ENCODE results near the gene ATG4A.

ATG4A gene

GRCh38 chrX:108091264-108091877, at the start of gene ATG4A, which contains the start of gene PSMD10:
ATG4A (plus strand) TSS chrX:108091778; CDS start chrX:108091827, 49 bp downstream.
PSMD10 (minus strand) TSS chrX:108091542; CDS start chrX:108091520, 22 bp downstream.
- DNase-seq (ENCODE audit: low spot score in 2 of 2) (peak; percentile 60 to 87), ATAC-seq (peak; percentile 98)
- Mint-ChIP-seq H3K36me3 (peaks cover 18% of the 10 kb centered on the region), H3K4me1 (peaks cover 7% of the 10 kb centered on the region), H3K9me3 (no peaks in the 10 kb centered on the region), H3K27ac (no peak within 1 kb of the TSS), H3K4me3 (no peak within 1 kb of the TSS)

GRCh38 chrX:108044554-108045256, 46.9 kb upstream of the ATG4A start, which contains the start of gene VSIG1:
VSIG1 (plus strand) TSS chrX:108045065; CDS start chrX:108045131, 66 bp downstream.
- no peak for ATAC-seq
- DNase-seq (ENCODE audit: low spot score in 2 of 2) = no peak
- Mint-ChIP-seq H3K27ac (no peak within 1 kb of the TSS), H3K9me3 (no peaks in the 10 kb centered on the region), H3K36me3 (no peaks in the 10 kb centered on the region), H3K4me3 (no peak within 1 kb of the TSS), H3K4me1 (peaks cover 4% of the 10 kb centered on the region)

GRCh38 chrX:108049649-108050048, 41.9 kb upstream of the ATG4A start:
- H3K4me3 Mint-ChIP-seq = no peak overlapping the region
- no peaks in the 10 kb centered on the region for H3K36me3 Mint-ChIP-seq
- H3K4me1 Mint-ChIP-seq = no peaks in the 10 kb centered on the region
- H3K27ac Mint-ChIP-seq = no peak overlapping the region
- no peak for DNase-seq (ENCODE audit: low spot score in 2 of 2)
- ATAC-seq = no peak
- no peaks in the 10 kb centered on the region for H3K9me3 Mint-ChIP-seq

GRCh38 chrX:108053218-108053617, 38.4 kb upstream of the ATG4A start:
- Mint-ChIP-seq H3K4me1 (no peaks in the 10 kb centered on the region), H3K9me3 (no peaks in the 10 kb centered on the region), H3K27ac (no peak overlapping the region), H3K4me3 (no peak overlapping the region), H3K36me3 (no peaks in the 10 kb centered on the region)
- DNase-seq (ENCODE audit: low spot score in 2 of 2) (no peak), ATAC-seq (no peak)

- no peaks in the 10 kb centered on the region for H3K9me3 Mint-ChIP-seq
- no peaks in the 10 kb centered on the region for H3K4me1 Mint-ChIP-seq
- no peak overlapping the region for H3K4me3 Mint-ChIP-seq
- ATAC-seq = no peak
- no peak for DNase-seq (ENCODE audit: low spot score in 2 of 2)
- H3K36me3 Mint-ChIP-seq = no peaks in the 10 kb centered on the region
- no peak overlapping the region for H3K27ac Mint-ChIP-seq
Observed at GRCh38 chrX:108055546-108055945, 36.0 kb upstream of the ATG4A start.

- Mint-ChIP-seq H3K4me3 (no peak overlapping the region), H3K36me3 (no peaks in the 10 kb centered on the region), H3K9me3 (no peaks in the 10 kb centered on the region), H3K4me1 (no peaks in the 10 kb centered on the region), H3K27ac (no peak overlapping the region)
- no peak for DNase-seq (ENCODE audit: low spot score in 2 of 2)
- no peak for ATAC-seq
Observed at GRCh38 chrX:108059801-108060200, 31.8 kb upstream of the ATG4A start.

- H3K4me3 Mint-ChIP-seq = no peak overlapping the region
- H3K4me1 Mint-ChIP-seq = no peaks in the 10 kb centered on the region
- no peak for ATAC-seq
- peak overlapping the region; percentile 32 for H3K27ac Mint-ChIP-seq
- DNase-seq (ENCODE audit: low spot score in 2 of 2) = no peak
- no peaks in the 10 kb centered on the region for H3K36me3 Mint-ChIP-seq
- no peaks in the 10 kb centered on the region for H3K9me3 Mint-ChIP-seq
Observed at GRCh38 chrX:108064001-108064400, 27.6 kb upstream of the ATG4A start.

- Mint-ChIP-seq H3K4me3 (no peak overlapping the region), H3K4me1 (no peaks in the 10 kb centered on the region), H3K9me3 (no peaks in the 10 kb centered on the region), H3K36me3 (no peaks in the 10 kb centered on the region), H3K27ac (no peak overlapping the region)
- ATAC-seq = no peak
- no peak for DNase-seq (ENCODE audit: low spot score in 2 of 2)
Observed at GRCh38 chrX:108064613-108065012, 27.0 kb upstream of the ATG4A start.

GRCh38 chrX:108068121-108068520, 23.5 kb upstream of the ATG4A start:
- ATAC-seq = no peak
- no peaks in the 10 kb centered on the region for H3K9me3 Mint-ChIP-seq
- DNase-seq (ENCODE audit: low spot score in 2 of 2) = no peak
- H3K4me3 Mint-ChIP-seq = no peak overlapping the region
- H3K36me3 Mint-ChIP-seq = no peaks in the 10 kb centered on the region
- peak overlapping the region; percentile 37 for H3K27ac Mint-ChIP-seq
- peaks cover 5% of the 10 kb centered on the region for H3K4me1 Mint-ChIP-seq

- Mint-ChIP-seq H3K4me3 (no peak overlapping the region), H3K9me3 (no peaks in the 10 kb centered on the region), H3K27ac (no peak overlapping the region), H3K4me1 (peaks cover 5% of the 10 kb centered on the region), H3K36me3 (no peaks in the 10 kb centered on the region)
- DNase-seq (ENCODE audit: low spot score in 2 of 2) (no peak), ATAC-seq (peak; percentile 51)
Observed at GRCh38 chrX:108070891-108071290, 20.7 kb upstream of the ATG4A start.

- no peak overlapping the region for H3K27ac Mint-ChIP-seq
- no peak for ATAC-seq
- peaks cover 5% of the 10 kb centered on the region for H3K4me1 Mint-ChIP-seq
Observed at GRCh38 chrX:108071578-108071977, 20.0 kb upstream of the ATG4A start.

GRCh38 chrX:108072746-108073145, 18.8 kb upstream of the ATG4A start:
- no peak for ATAC-seq
- H3K27ac Mint-ChIP-seq = no peak overlapping the region
- no peak for DNase-seq (ENCODE audit: low spot score in 2 of 2)
- no peak overlapping the region for H3K4me3 Mint-ChIP-seq
- H3K9me3 Mint-ChIP-seq = no peaks in the 10 kb centered on the region
- H3K36me3 Mint-ChIP-seq = no peaks in the 10 kb centered on the region
- H3K4me1 Mint-ChIP-seq = peaks cover 5% of the 10 kb centered on the region

More at GRCh38 chrX:108071578-108071977, 20.0 kb upstream of the ATG4A start:
- DNase-seq (ENCODE audit: low spot score in 2 of 2) = no peak
- Mint-ChIP-seq H3K4me3 (no peak overlapping the region), H3K9me3 (no peaks in the 10 kb centered on the region), H3K36me3 (no peaks in the 10 kb centered on the region)

- DNase-seq (ENCODE audit: low spot score in 2 of 2) = no peak
- Mint-ChIP-seq H3K4me3 (no peak overlapping the region), H3K9me3 (no peaks in the 10 kb centered on the region), H3K36me3 (peaks cover 24% of the 10 kb centered on the region), H3K4me1 (no peaks in the 10 kb centered on the region), H3K27ac (no peak overlapping the region)
- no peak for ATAC-seq
Observed at GRCh38 chrX:108081110-108081509, 10.5 kb upstream of the ATG4A start.

GRCh38 chrX:108087792-108088191, 3.8 kb upstream of the ATG4A start:
- H3K4me3 Mint-ChIP-seq = no peak overlapping the region
- H3K27ac Mint-ChIP-seq = no peak overlapping the region
- no peaks in the 10 kb centered on the region for H3K9me3 Mint-ChIP-seq
- no peak for DNase-seq (ENCODE audit: low spot score in 2 of 2)
- H3K4me1 Mint-ChIP-seq = no peaks in the 10 kb centered on the region
- peaks cover 45% of the 10 kb centered on the region for H3K36me3 Mint-ChIP-seq
- ATAC-seq = no peak

GRCh38 chrX:108088511-108088910, 3.1 kb upstream of the ATG4A start:
- Mint-ChIP-seq H3K4me1 (no peaks in the 10 kb centered on the region), H3K27ac (no peak overlapping the region), H3K36me3 (peaks cover 41% of the 10 kb centered on the region), H3K4me3 (no peak overlapping the region), H3K9me3 (no peaks in the 10 kb centered on the region)
- ATAC-seq (no peak), DNase-seq (ENCODE audit: low spot score in 2 of 2) (no peak)

All from stimulated activated effector memory CD8-positive, alpha-beta T cell treated with anti-CD3 and anti-CD28 coated beads, Interleukin-12 subunit alpha, Interleukin-12 subunit beta, amount 100 ng/mL, for 72 hours (primary cell).